ENCODE results near the gene C22orf23. TPM values are rescaled to one million over a fixed set of nuclear protein-coding genes. Genes with fewer than 3 reads are reported as not detected.

The C22orf23 gene
- total and polyA plus RNA-seq, 2 of the 4 experiments (the other 2 are of a cell fraction) = 0.39 to 0.54 TPM

- no peak for TF ChIP-seq FOS (IDR thresholded peaks at IDR 0.05; ENCODE audit: low read depth, low read length)
Measured at GRCh38 chr22:37910890-37911672, 42.3 kb downstream of the C22orf23 start (continued).

- Histone ChIP-seq H3K23ac (ENCODE audit: low read depth, low read length) (no peak overlapping the region), H4K91ac (ENCODE audit: insufficient read depth, low read depth, low read length) (no peak overlapping the region), H4K20me1 (ENCODE audit: insufficient read depth, low read length) (peaks cover 43% of the 10 kb centered on the region), H3K4ac (ENCODE audit: low read depth, low read length) (no peak overlapping the region), H3K18ac (ENCODE audit: low read depth, low read length) (no peak overlapping the region), H3K56ac (ENCODE audit: extremely low read depth, insufficient read depth, low read length) (no peak overlapping the region), H4K8ac (ENCODE audit: low read depth in 2 of 2, low read length in 2 of 2) (no peak overlapping the region), H2AFZ (replicated peaks; ENCODE audit: low read length, poor library complexity) (no peak overlapping the region), H3K79me1 (ENCODE audit: low read depth in 1 of 2, low read length in 2 of 2) (peaks cover 29 to 53% of the 10 kb centered on the region in 2 experiments), H4K5ac (ENCODE audit: low read depth, low read length) (no peak overlapping the region), H2BK5ac (ENCODE audit: low read depth, low read length, poor library complexity, severe bottlenecking) (no peak overlapping the region), H3K36me3 (ENCODE audit: control insufficient read depth, insufficient read depth, low read length) (peaks cover 14% of the 10 kb centered on the region), H2BK15ac (ENCODE audit: low read depth, low read length) (no peak overlapping the region), H3K27me3 (ENCODE audit: control insufficient read depth, insufficient read depth, low read length) (no peaks in the 10 kb centered on the region), H3K4me1 (ENCODE audit: control insufficient read depth, insufficient read depth, low read length) (peaks cover 22% of the 10 kb centered on the region), H3K4me3 (ENCODE audit: insufficient read depth, low read depth, low read length) (no peak overlapping the region), H2AK5ac (ENCODE audit: low read depth, low read length) (no peak overlapping the region), H3K4me2 (ENCODE audit: low read depth, low read length) (no peak overlapping the region), H3K9me1 (ENCODE audit: insufficient read depth, low read length) (peaks cover 27% of the 10 kb centered on the region), H3K14ac (replicated peaks; ENCODE audit: low read depth, low read length) (no peak overlapping the region), H3K9me3 (ENCODE audit: control insufficient read depth, insufficient read depth, low read length) (no peaks in the 10 kb centered on the region), H2AK9ac (replicated peaks; ENCODE audit: low read depth, low read length, poor library complexity) (peak overlapping the region; percentile 81), H2BK20ac (ENCODE audit: low read depth, low read length) (no peak overlapping the region), H3K9ac (ENCODE audit: low read depth, low read length) (no peak overlapping the region), H2BK120ac (ENCODE audit: low read depth, low read length) (no peak overlapping the region), H3K27ac (ENCODE audit: insufficient read depth, low read length) (no peak overlapping the region)
- ChIA-PET CTCF (no interaction called here), POLR2A (ENCODE audit: unreplicated experiment) (no interaction called here)
- in situ Hi-C loops (cut with MboI; ENCODE audit: low sequenced_read_pairs) (no loop called here), intact Hi-C loops (cut with micrococcal nuclease) (no loop called here), dilution Hi-C loops (cut with HindIII; ENCODE audit: low sequenced_read_pairs, unreplicated experiment) (no loop called here)
- 100% methylated on average over 1 of the region's 7 CpGs; no CpG with 5 or more reads in 1 of the 2 experiments for WGBS, 2 experiments (ENCODE audit: extremely low coverage in 2 of 2, insufficient read length in 1 of 2)
- ATAC-seq (ENCODE audit: low read depth) = no peak
- no TSS peak for BruUV-seq (replicated peaks)
- TF ChIP-seq POLR2A (IDR thresholded peaks at IDR 0.05; ENCODE audit: low read depth, low read length) (no peak), MXI1 (IDR thresholded peaks at IDR 0.05; ENCODE audit: borderline replicate concordance, low read depth, low read length) (no peak), RFX5 (IDR thresholded peaks at IDR 0.05; ENCODE audit: low read depth, low read length) (no peak), MAZ (IDR thresholded peaks at IDR 0.05; ENCODE audit: borderline replicate concordance, low read depth, low read length) (no peak), RAD21 (IDR thresholded peaks at IDR 0.05; ENCODE audit: low read length) (no peak), CEBPB (IDR thresholded peaks at IDR 0.05; ENCODE audit: low read depth, low read length) (no peak), BHLHE40 (IDR thresholded peaks at IDR 0.05; ENCODE audit: low read depth, low read length) (no peak), RCOR1 (IDR thresholded peaks at IDR 0.05; ENCODE audit: insufficient replicate concordance, low read length) (no peak), CHD1 (IDR thresholded peaks at IDR 0.05; ENCODE audit: low read depth, low read length) (no peak), SMC3 (IDR thresholded peaks at IDR 0.05; ENCODE audit: low read depth, low read length) (no peak), NFE2L2 (IDR thresholded peaks at IDR 0.05; ENCODE audit: low read depth, low read length) (no peak)
- TF ChIP-seq, protein P1, sequence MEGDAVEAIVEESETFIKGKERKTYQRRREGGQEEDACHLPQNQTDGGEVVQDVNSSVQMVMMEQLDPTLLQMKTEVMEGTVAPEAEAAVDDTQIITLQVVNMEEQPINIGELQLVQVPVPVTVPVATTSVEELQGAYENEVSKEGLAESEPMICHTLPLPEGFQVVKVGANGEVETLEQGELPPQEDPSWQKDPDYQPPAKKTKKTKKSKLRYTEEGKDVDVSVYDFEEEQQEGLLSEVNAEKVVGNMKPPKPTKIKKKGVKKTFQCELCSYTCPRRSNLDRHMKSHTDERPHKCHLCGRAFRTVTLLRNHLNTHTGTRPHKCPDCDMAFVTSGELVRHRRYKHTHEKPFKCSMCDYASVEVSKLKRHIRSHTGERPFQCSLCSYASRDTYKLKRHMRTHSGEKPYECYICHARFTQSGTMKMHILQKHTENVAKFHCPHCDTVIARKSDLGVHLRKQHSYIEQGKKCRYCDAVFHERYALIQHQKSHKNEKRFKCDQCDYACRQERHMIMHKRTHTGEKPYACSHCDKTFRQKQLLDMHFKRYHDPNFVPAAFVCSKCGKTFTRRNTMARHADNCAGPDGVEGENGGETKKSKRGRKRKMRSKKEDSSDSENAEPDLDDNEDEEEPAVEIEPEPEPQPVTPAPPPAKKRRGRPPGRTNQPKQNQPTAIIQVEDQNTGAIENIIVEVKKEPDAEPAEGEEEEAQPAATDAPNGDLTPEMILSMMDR (conservative IDR thresholded peaks at IDR 0.05; ENCODE audit: low read depth, low read length) = no peak
- DNase-seq = no peak
Measured at GRCh38 chr22:37909766-37910165, 43.6 kb downstream of the C22orf23 start.
